Activated naive CD8-positive, alpha-beta T cell treated with anti-CD3 and anti-CD28 coated beads, Interleukin-2, amount 50 U/mL, for 24 hours (primary cell): ENCODE data around the gene GPR3.
A peak's percentile ranks its signal among the peaks of the same experiment; 100 is the strongest.
"Not testable (repeated sequence)": the region's sequence is repeated elsewhere in the genome, so short reads cannot be mapped to it uniquely, and the experiment has no call there.

Source experiments
- ATAC-seq: fragments of 150-1000 bp; cut with Tn5 transposase; one replicate; pipeline ENCODE4 v1.10.0; 2021
- DNase-seq: peaks from one replicate; pipeline ENCODE4 v3.0.0; 2021
- H3K27ac Mint-ChIP-seq: one replicate; pipeline ENCODE4 v1.8.0; 2021; ENCODE audit warnings: mild to moderate bottlenecking, mixed read lengths
- H3K27me3 Mint-ChIP-seq: one replicate; pipeline ENCODE4 v1.8.0; 2021; ENCODE audit warnings: mixed read lengths
- H3K36me3 Mint-ChIP-seq: one replicate; pipeline ENCODE4 v1.8.0; 2021; ENCODE audit warnings: low read depth, mixed read lengths
- H3K4me1 Mint-ChIP-seq: one replicate; pipeline ENCODE4 v1.8.0; 2021; ENCODE audit warnings: mixed read lengths
- H3K4me3 Mint-ChIP-seq: one replicate; pipeline ENCODE4 v1.8.0; 2021; ENCODE audit warnings: mild to moderate bottlenecking, moderate library complexity, mixed read lengths
- H3K9me3 Mint-ChIP-seq: one replicate; pipeline ENCODE4 v1.8.0; 2021; ENCODE audit warnings: mixed read lengths

The GPR3 gene

GRCh38 chr1:27397110-27397509 lies 4.7 kb downstream of the GPR3 start:
- Mint-ChIP-seq H3K27me3 (no peaks in the 10 kb centered on the region), H3K27ac (no peak overlapping the region), H3K4me1 (peaks cover 6% of the 10 kb centered on the region), H3K9me3 (no peaks in the 10 kb centered on the region), H3K36me3 (no peaks in the 10 kb centered on the region), H3K4me3 (no peak overlapping the region)
- ATAC-seq (no peak), DNase-seq (no peak)

DNA sequence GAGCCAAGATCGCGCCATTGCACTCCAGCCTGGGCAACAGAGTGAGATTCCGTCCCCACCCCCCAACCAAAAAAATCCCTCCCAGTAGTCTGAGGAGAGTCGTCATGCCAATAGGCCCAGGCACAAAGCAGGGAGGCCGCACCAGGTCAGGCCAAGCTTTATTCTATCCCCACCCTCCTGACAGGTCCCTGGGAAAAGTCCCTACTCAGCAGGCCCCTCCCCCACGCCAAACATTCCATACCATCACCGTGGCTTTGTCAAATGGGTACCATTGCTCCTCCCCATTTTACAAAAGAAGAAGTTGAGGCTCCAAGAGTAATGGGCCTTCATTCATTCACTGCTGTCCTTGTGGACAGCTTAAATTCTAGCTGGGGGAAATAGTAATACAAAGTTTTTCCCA lies 5.3 kb downstream of the GPR3 start:
- Mint-ChIP-seq H3K4me3 (no peak overlapping the region), H3K9me3 (no peaks in the 10 kb centered on the region), H3K27ac (no peak overlapping the region), H3K27me3 (no peaks in the 10 kb centered on the region), H3K4me1 (peaks cover 10% of the 10 kb centered on the region), H3K36me3 (no peaks in the 10 kb centered on the region)
- no peak for DNase-seq
- no peak for ATAC-seq

- Mint-ChIP-seq H3K27me3 (no peaks in the 10 kb centered on the region), H3K9me3 (no peaks in the 10 kb centered on the region), H3K4me3 (no peak overlapping the region), H3K36me3 (no peaks in the 10 kb centered on the region), H3K4me1 (peaks cover 18% of the 10 kb centered on the region), H3K27ac (no peak overlapping the region)
- ATAC-seq = no peak
- DNase-seq = no peak
Observed at GRCh38 chr1:27398405-27399149, 6.2 kb downstream of the GPR3 start.

GRCh38 chr1:27399251-27400025 lies 7.0 kb downstream of the GPR3 start:
- H3K9me3 Mint-ChIP-seq = no peaks in the 10 kb centered on the region
- H3K4me3 Mint-ChIP-seq = no peak overlapping the region
- DNase-seq (no peak), ATAC-seq (no peak)
- no peaks in the 10 kb centered on the region for H3K27me3 Mint-ChIP-seq
- peaks cover 26% of the 10 kb centered on the region for H3K4me1 Mint-ChIP-seq
- no peaks in the 10 kb centered on the region for H3K36me3 Mint-ChIP-seq
- H3K27ac Mint-ChIP-seq = no peak overlapping the region

DNA sequence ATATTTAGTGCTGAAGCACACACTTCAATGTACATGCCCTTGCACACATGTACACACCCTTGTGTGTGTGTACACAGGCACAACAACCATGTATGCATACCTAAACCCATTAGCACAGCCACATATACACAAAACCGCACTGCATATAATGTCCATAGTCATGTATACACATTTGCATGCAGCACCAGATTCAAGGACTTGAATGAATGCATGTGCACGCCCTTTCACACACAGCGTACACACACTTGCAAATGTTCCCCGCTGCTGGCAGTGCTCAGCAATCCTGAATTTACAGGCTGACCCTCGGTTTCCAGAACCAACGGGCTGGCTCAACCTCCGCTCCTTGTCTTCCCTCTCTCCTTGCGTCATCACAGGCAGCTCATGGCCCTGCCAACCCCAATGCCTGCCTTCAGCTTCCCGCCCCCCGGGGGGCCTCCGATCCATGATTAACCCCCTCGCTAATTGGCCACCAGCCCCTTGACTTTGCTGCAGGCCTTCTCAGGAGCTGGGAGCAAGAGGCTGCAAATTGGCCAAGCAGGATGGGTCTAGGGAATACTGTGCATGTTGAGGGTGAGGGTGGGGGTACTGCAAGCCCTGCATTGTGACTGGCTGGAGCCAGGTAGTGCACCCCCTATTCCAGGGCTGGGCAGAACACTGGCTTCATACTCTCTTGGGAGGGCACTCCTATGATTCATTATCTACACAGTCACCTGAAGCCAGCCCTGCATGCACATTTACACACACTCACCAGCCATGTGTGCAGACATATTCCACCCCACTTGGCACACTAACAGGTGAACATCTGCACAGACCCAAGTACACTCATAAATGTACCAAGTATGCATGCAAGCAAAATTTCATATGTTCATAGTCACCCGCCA lies 7.9 kb downstream of the GPR3 start:
- Mint-ChIP-seq H3K4me3 (no peak overlapping the region), H3K36me3 (no peaks in the 10 kb centered on the region), H3K4me1 (peaks cover 24% of the 10 kb centered on the region), H3K9me3 (no peaks in the 10 kb centered on the region), H3K27me3 (no peaks in the 10 kb centered on the region), H3K27ac (no peak overlapping the region)
- DNase-seq (no peak), ATAC-seq (no peak)

GRCh38 chr1:27400963-27401341 lies 8.5 kb downstream of the GPR3 start:
- H3K4me1 Mint-ChIP-seq = peaks cover 24% of the 10 kb centered on the region
- H3K9me3 Mint-ChIP-seq = no peaks in the 10 kb centered on the region
- no peak overlapping the region for H3K4me3 Mint-ChIP-seq
- no peak overlapping the region for H3K27ac Mint-ChIP-seq
- DNase-seq = no peak
- H3K36me3 Mint-ChIP-seq = no peaks in the 10 kb centered on the region
- no peaks in the 10 kb centered on the region for H3K27me3 Mint-ChIP-seq
- ATAC-seq = no peak

- ATAC-seq (no peak), DNase-seq (peak; percentile 25)
- peak overlapping the region; percentile 76 for H3K27ac Mint-ChIP-seq
- peaks cover 24% of the 10 kb centered on the region for H3K4me1 Mint-ChIP-seq
- H3K9me3 Mint-ChIP-seq = no peaks in the 10 kb centered on the region
- no peaks in the 10 kb centered on the region for H3K27me3 Mint-ChIP-seq
- H3K36me3 Mint-ChIP-seq = peaks cover 2% of the 10 kb centered on the region
- H3K4me3 Mint-ChIP-seq = no peak overlapping the region
Observed at GRCh38 chr1:27402349-27402754, 9.9 kb downstream of the GPR3 start.

DNA sequence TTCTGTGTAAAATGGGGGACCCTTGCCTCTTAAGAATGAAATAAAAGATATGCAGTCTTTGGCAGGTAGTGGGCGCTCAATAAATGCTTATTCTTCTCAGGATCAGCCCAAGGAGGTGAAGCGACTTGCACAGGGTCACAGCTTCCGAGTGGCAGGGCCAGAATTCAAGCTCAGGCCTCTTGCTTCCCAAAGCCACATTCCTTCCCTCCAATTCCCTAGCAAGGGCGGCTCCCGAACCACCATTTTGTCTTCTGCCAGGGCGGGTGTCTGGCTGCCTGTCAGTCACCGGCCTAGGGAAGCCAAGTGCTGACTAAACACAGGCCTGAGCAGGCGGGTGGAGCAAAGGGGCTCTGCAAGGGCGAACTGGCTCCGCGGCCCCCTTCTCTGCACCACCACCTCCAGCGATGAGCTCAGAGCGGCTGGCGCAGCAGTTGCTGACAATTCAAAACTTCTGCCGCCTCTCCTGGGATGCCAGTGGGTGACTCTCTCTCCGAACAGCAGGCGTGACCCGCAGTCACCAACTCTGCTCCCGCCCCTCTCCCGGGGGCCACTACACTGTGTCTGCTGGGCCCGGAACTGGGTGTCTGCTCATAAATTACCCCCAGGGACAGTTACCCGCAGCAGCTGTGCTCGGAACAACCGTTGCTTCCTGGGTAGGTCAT lies 10.8 kb downstream of the GPR3 start:
- Mint-ChIP-seq H3K4me1 (peaks cover 24% of the 10 kb centered on the region), H3K36me3 (peaks cover 5% of the 10 kb centered on the region), H3K27me3 (no peaks in the 10 kb centered on the region), H3K9me3 (no peaks in the 10 kb centered on the region), H3K27ac (peak overlapping the region; percentile 76), H3K4me3 (peak overlapping the region; percentile 11)
- DNase-seq (peak; percentile 56), ATAC-seq (peak; percentile 64)

- peaks cover 24% of the 10 kb centered on the region for H3K4me1 Mint-ChIP-seq
- H3K36me3 Mint-ChIP-seq = peaks cover 7% of the 10 kb centered on the region
- H3K4me3 Mint-ChIP-seq = peak overlapping the region; percentile 4
- DNase-seq (no peak), ATAC-seq (no peak)
- H3K9me3 Mint-ChIP-seq = no peaks in the 10 kb centered on the region
- H3K27me3 Mint-ChIP-seq = no peaks in the 10 kb centered on the region
- peak overlapping the region; percentile 76 for H3K27ac Mint-ChIP-seq
Observed at GRCh38 chr1:27403931-27404330, 11.5 kb downstream of the GPR3 start.

GRCh38 chr1:27405074-27405473 lies 12.7 kb downstream of the GPR3 start:
- DNase-seq (no peak), ATAC-seq (no peak)
- Mint-ChIP-seq H3K9me3 (no peaks in the 10 kb centered on the region), H3K4me3 (no peak overlapping the region), H3K27me3 (no peaks in the 10 kb centered on the region), H3K27ac (no peak overlapping the region), H3K4me1 (peaks cover 24% of the 10 kb centered on the region), H3K36me3 (peaks cover 7% of the 10 kb centered on the region)

DNA sequence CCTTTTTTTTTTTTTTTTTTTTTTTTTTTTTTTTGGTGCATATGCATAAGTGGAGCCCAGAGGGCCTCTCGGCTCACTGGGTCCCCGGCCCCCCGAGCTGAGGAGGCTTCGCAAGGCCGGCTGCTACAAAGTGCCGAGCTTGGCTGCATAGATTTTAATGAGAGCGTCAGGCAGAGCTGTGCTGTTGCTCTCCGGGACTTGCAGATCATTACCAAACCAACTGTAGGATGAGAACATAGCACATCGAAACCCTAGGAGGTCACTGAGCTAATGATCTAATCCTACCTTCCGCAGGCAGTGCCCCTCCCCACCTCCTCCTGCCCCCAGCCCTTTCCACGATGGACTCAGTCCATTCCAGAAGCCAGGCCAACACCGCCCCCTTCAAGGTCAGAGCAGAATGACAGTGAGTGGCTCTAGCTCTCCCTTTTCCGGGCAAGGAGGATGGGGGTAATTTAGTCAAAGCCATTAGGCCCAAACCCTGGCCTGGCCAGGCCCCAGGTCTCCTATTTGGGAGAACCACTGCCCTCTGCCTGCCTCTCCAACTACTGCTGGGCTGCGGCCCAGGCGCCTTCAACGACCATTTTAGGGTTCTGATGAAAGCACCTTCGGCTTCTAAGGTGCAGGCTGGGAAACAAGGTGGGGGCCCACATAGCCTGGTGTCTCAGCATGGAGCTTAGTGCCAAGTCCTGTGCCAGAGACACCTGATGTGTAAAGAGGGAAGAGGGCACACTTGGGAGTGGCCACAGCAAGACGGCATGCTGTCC lies 13.4 kb downstream of the GPR3 start:
- H3K4me3 Mint-ChIP-seq, ATAC-seq, DNase-seq, H3K27me3 Mint-ChIP-seq, H3K9me3 Mint-ChIP-seq: not testable (repeated sequence)
- peaks cover 24% of the 10 kb centered on the region for H3K4me1 Mint-ChIP-seq
- H3K36me3 Mint-ChIP-seq = peaks cover 12% of the 10 kb centered on the region
- peak overlapping the region; percentile 62 for H3K27ac Mint-ChIP-seq

GRCh38 chr1:27406362-27406680 lies 13.9 kb downstream of the GPR3 start:
- peaks cover 24% of the 10 kb centered on the region for H3K4me1 Mint-ChIP-seq
- H3K27ac Mint-ChIP-seq = no peak overlapping the region
- no peaks in the 10 kb centered on the region for H3K9me3 Mint-ChIP-seq
- no peaks in the 10 kb centered on the region for H3K27me3 Mint-ChIP-seq
- DNase-seq (no peak), ATAC-seq (no peak)
- peaks cover 17% of the 10 kb centered on the region for H3K36me3 Mint-ChIP-seq
- H3K4me3 Mint-ChIP-seq = no peak overlapping the region

- H3K27me3 Mint-ChIP-seq, H3K9me3 Mint-ChIP-seq, H3K4me3 Mint-ChIP-seq, ATAC-seq, DNase-seq, H3K27ac Mint-ChIP-seq: not testable (repeated sequence)
- Mint-ChIP-seq H3K4me1 (peaks cover 22% of the 10 kb centered on the region), H3K36me3 (peaks cover 19% of the 10 kb centered on the region)
Observed at GRCh38 chr1:27406791-27407190, 14.4 kb downstream of the GPR3 start.

- Mint-ChIP-seq H3K36me3 (peaks cover 23% of the 10 kb centered on the region), H3K9me3 (no peaks in the 10 kb centered on the region), H3K27ac (no peak overlapping the region), H3K27me3 (no peaks in the 10 kb centered on the region), H3K4me3 (no peak overlapping the region), H3K4me1 (peaks cover 12% of the 10 kb centered on the region)
- ATAC-seq (no peak), DNase-seq (no peak)
Observed at GRCh38 chr1:27408151-27408550, 15.7 kb downstream of the GPR3 start.
